ENCODE results near the gene SETD3. TPM values are rescaled to one million over a fixed set of nuclear protein-coding genes. Genes with fewer than 3 reads are reported as not detected.

SETD3 gene
- total and polyA plus RNA-seq, 2 donors (not counting 1 experiment from before 2014, with no cell fraction given) = 11.0 to 32.1 TPM

- no peaks in the 10 kb centered on the region for H3K9me3 Mint-ChIP-seq (ENCODE audit: insufficient read depth)
- Histone ChIP-seq H3K9ac (ENCODE audit: low read length) (no peak overlapping the region), H3K4me3 (ENCODE audit: control extremely low read depth in 1 of 5, extremely low read depth in 1 of 5, insufficient read depth in 1 of 5, low read depth in 2 of 5, low read length in 4 of 5) (no peak overlapping the region), H3K9me3 (ENCODE audit: control extremely low read depth in 1 of 3, control insufficient read depth in 2 of 3, insufficient read depth in 1 of 3, low read length in 2 of 3) (peaks cover 0 to 5% (median 0%) of the 10 kb centered on the region in 3 donors), H3K4me1 (ENCODE audit: control insufficient read depth in 2 of 2, insufficient read depth in 2 of 2, low read length in 2 of 2) (peaks cover 7 to 32% of the 10 kb centered on the region in 2 donors), H3K4me2 (replicated peaks; ENCODE audit: low read depth, low read length, poor library complexity, severe bottlenecking) (no peak overlapping the region), H3K27me3 (replicated peaks in 1 of 4; ENCODE audit: control extremely low read depth in 1 of 4, control insufficient read depth in 3 of 4, insufficient read depth in 4 of 4, low read length in 3 of 4) (peaks cover 0 to 17% (median 5%) of the 10 kb centered on the region in 4 experiments), H3K27ac (ENCODE audit: low read length in 2 of 2) (no peak overlapping the region), H2AFZ (ENCODE audit: insufficient read depth, low read depth, low read length, poor library complexity, severe bottlenecking) (no peak overlapping the region), H3K79me2 (ENCODE audit: control insufficient read depth, insufficient read depth, low read length) (no peaks in the 10 kb centered on the region), H3K36me3 (replicated peaks in 1 of 2; ENCODE audit: control extremely low read depth in 1 of 2, control insufficient read depth in 1 of 2, extremely low read depth in 1 of 2, insufficient read depth in 2 of 2, low read length in 1 of 2) (no peaks in the 10 kb centered on the region), H4K20me1 (ENCODE audit: control insufficient read depth, insufficient read depth, low read length, poor library complexity, severe bottlenecking) (no peaks in the 10 kb centered on the region)
- no peak for TF ChIP-seq CTCF (IDR thresholded peaks at IDR 0.05)
- TF ChIP-seq EZH2 (IDR thresholded peaks at IDR 0.05; ENCODE audit: borderline replicate concordance, insufficient read depth, low read depth, low read length, poor library complexity, severe bottlenecking) = no peak
- ChIA-PET CTCF (no interaction called here), POLR2A (no interaction called here)
- H3K27me3 Mint-ChIP-seq = peaks cover 26% of the 10 kb centered on the region
- intact Hi-C loops (cut with micrococcal nuclease) = no loop called here
- no peak overlapping the region for H3K4me3 Mint-ChIP-seq
- no peak for ATAC-seq (ENCODE audit: low read depth)
- H3K27ac Mint-ChIP-seq = no peak overlapping the region
- DNase-seq = no peak
- 76% methylated on average over 7 of the region's 8 CpGs for whole genome bisulfite sequencing (ENCODE audit: insufficient coverage)
- peaks cover 22% of the 10 kb centered on the region for H3K4me1 Mint-ChIP-seq
Observed at GRCh38 chr14:99381688-99382060, 99.0 kb downstream of the SETD3 start.

GRCh38 chr14:99380991-99381687 lies 99.5 kb downstream of the SETD3 start:
- DNase-seq (no peak), ATAC-seq (ENCODE audit: low read depth) (no peak)
- H3K79me2 ChIP-seq (ENCODE audit: control insufficient read depth, insufficient read depth, low read length) = no peaks in the 10 kb centered on the region
- peak overlapping the region; percentile 47 for H3K4me2 ChIP-seq (replicated peaks; ENCODE audit: low read depth, low read length, poor library complexity, severe bottlenecking)
- Mint-ChIP-seq H3K4me1 (peaks cover 22% of the 10 kb centered on the region), H3K9me3 (ENCODE audit: insufficient read depth) (no peaks in the 10 kb centered on the region), H3K4me3 (peak overlapping the region; percentile 29), H3K27me3 (peaks cover 26% of the 10 kb centered on the region), H3K27ac (no peak overlapping the region)
- POLR2A ChIA-PET = no interaction called here
- H3K36me3 ChIP-seq (replicated peaks in 1 of 2; ENCODE audit: control extremely low read depth in 1 of 2, control insufficient read depth in 1 of 2, extremely low read depth in 1 of 2, insufficient read depth in 2 of 2, low read length in 1 of 2) = no peaks in the 10 kb centered on the region
- H3K9ac ChIP-seq (ENCODE audit: low read length) = no peak overlapping the region
- intact Hi-C loops (cut with micrococcal nuclease) = no loop called here
- H3K27ac ChIP-seq (ENCODE audit: low read length in 2 of 2) = no peak overlapping the region
- H3K4me1 ChIP-seq (ENCODE audit: control insufficient read depth in 2 of 2, insufficient read depth in 2 of 2, low read length in 2 of 2) = peaks cover 7 to 32% of the 10 kb centered on the region in 2 donors
- peaks cover 0 to 5% (median 0%) of the 10 kb centered on the region in 3 donors for H3K9me3 ChIP-seq (ENCODE audit: control extremely low read depth in 1 of 3, control insufficient read depth in 2 of 3, insufficient read depth in 1 of 3, low read length in 2 of 3)
- no peak overlapping the region for H3K4me3 ChIP-seq (ENCODE audit: control extremely low read depth in 1 of 5, extremely low read depth in 1 of 5, insufficient read depth in 1 of 5, low read depth in 2 of 5, low read length in 4 of 5)
- peak overlapping the region; percentile 22 for H2AFZ ChIP-seq (ENCODE audit: insufficient read depth, low read depth, low read length, poor library complexity, severe bottlenecking)
- no peaks in the 10 kb centered on the region for H4K20me1 ChIP-seq (ENCODE audit: control insufficient read depth, insufficient read depth, low read length, poor library complexity, severe bottlenecking)
- CTCF ChIA-PET = interaction anchor here (1.1 kb wide), 1 partner anchor 8 kb away, joined by 3 read pairs; no protein-coding TSS in a partner anchor
- peaks cover 0 to 12% (median 5%) of the 10 kb centered on the region in 4 experiments for H3K27me3 ChIP-seq (replicated peaks in 1 of 4; ENCODE audit: control extremely low read depth in 1 of 4, control insufficient read depth in 3 of 4, insufficient read depth in 4 of 4, low read length in 3 of 4)
- TF ChIP-seq CTCF (IDR thresholded peaks at IDR 0.05) = no peak
- no peak for TF ChIP-seq EZH2 (IDR thresholded peaks at IDR 0.05; ENCODE audit: borderline replicate concordance, insufficient read depth, low read depth, low read length, poor library complexity, severe bottlenecking)
- 85% methylated on average over 18 of the region's 18 CpGs for WGBS (ENCODE audit: insufficient coverage)
